M059J (cell line): Measurements from ENCODE around the gene FAM193A. TPM values are rescaled to one million over a fixed set of nuclear protein-coding genes. Genes with fewer than 3 reads are reported as not detected.
"Not testable (repeated sequence)": the region's sequence is repeated elsewhere in the genome, so short reads cannot be mapped to it uniquely, and the experiment has no call there.

ENCODE experiments used
- DNase-seq: peaks from one replicate; pipeline ENCODE4 v3.0.0-alpha.2; 2012; ENCODE audit warnings: low read depth
- total RNA-seq: library from RNA; depleted of rRNA; stranded (reverse); fragments of >200 nt; shearing (Covaris generic); gene quantifications from 2 replicates; pipeline ENCODE4 v1.2.3, GENCODE V29; 2014; rRNA removed

FAM193A gene
- 8.2 and 12.7 TPM in 2 replicates for total RNA-seq

- DNase-seq = peak; percentile 99
Measured at GRCh38 chr4:2536193-2537010, at the start of gene FAM193A. FAM193A (plus strand) TSS chr4:2536647; CDS start chr4:2536916, 269 bp downstream.

GRCh38 chr4:2486981-2487380, 49.5 kb upstream of the FAM193A start:
- DNase-seq = no peak

GRCh38 chr4:2487632-2488031, 48.8 kb upstream of the FAM193A start:
- DNase-seq = no peak

- no peak for DNase-seq
Measured at GRCh38 chr4:2489081-2489805, 47.2 kb upstream of the FAM193A start.

GRCh38 chr4:2489841-2490552, 46.5 kb upstream of the FAM193A start:
- DNase-seq = no peak

- no peak for DNase-seq
Measured at GRCh38 chr4:2492970-2493369, 43.5 kb upstream of the FAM193A start.

- no peak for DNase-seq
Measured at GRCh38 chr4:2494992-2495391, 41.5 kb upstream of the FAM193A start.

GRCh38 chr4:2497324-2497723, 39.1 kb upstream of the FAM193A start:
- DNase-seq = no peak

- no peak for DNase-seq
Measured at GRCh38 chr4:2497931-2498330, 38.5 kb upstream of the FAM193A start.

- peak; percentile 26 for DNase-seq
Measured at GRCh38 chr4:2500547-2500946, 35.9 kb upstream of the FAM193A start.

- DNase-seq = no peak
Measured at GRCh38 chr4:2501034-2501594, 35.3 kb upstream of the FAM193A start.

- DNase-seq = no peak
Measured at GRCh38 chr4:2503809-2504208, 32.6 kb upstream of the FAM193A start.

GRCh38 chr4:2507259-2507658, 29.2 kb upstream of the FAM193A start:
- no peak for DNase-seq

- DNase-seq = no peak
Measured at GRCh38 chr4:2507855-2508254, 28.6 kb upstream of the FAM193A start.

- no peak for DNase-seq
Measured at GRCh38 chr4:2510351-2511259, 25.8 kb upstream of the FAM193A start.

- DNase-seq = no peak
Measured at GRCh38 chr4:2511645-2512131, 24.8 kb upstream of the FAM193A start.

- DNase-seq = peak; percentile 27
Measured at GRCh38 chr4:2512396-2513135, 23.9 kb upstream of the FAM193A start.

GRCh38 chr4:2514193-2514592, 22.3 kb upstream of the FAM193A start:
- DNase-seq = not testable (repeated sequence)

GRCh38 chr4:2514944-2515343, 21.5 kb upstream of the FAM193A start:
- DNase-seq = not testable (repeated sequence)
